ENCODE results near the gene PITX2. TPM values are rescaled to one million over a fixed set of nuclear protein-coding genes. Genes with fewer than 3 reads are reported as not detected.

Gene PITX2
- polyA plus RNA-seq, 1 donor from 2014 or later: not detected

DNA sequence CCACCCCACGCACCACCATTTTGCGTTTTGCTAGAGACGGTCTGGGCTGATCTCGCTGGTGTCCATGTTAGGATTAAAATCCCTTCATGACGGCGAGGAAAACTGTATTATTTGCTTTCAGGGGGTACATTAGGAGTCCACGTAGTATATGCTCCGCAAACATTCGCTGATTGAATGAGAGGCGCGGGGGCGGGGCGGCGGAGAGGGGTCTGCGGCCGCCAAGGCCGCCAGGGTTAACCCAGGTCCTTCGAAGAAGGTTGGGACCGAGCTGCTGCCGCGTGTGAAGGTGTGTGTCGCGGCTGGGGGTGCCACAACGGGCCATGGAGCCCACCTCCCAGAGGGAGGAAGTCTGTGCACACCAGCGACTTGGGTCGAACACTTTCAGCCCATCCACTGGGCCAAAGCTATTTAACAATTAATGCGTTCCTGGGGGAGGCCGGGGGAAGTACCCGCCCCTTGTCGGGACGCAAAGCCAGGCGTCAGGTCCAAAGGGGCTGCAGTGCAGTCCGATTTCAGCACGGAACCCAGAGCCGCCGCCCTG is 6.4 kb upstream of the PITX2 start:
- no peaks in the 10 kb centered on the region for H3K79me2 ChIP-seq (replicated peaks; ENCODE audit: insufficient read depth, low read length)
- no peaks in the 10 kb centered on the region for H3K9me3 ChIP-seq (ENCODE audit: low read length)
- no peak overlapping the region for H3K4me3 ChIP-seq (ENCODE audit: low read length)
- no peak overlapping the region for H3K9ac ChIP-seq (ENCODE audit: low read length)
- H3K27me3 ChIP-seq (ENCODE audit: insufficient read depth, low read depth, low read length): peaks cover 100% of the 10 kb centered on the region
- H3K9me2 ChIP-seq (ENCODE audit: insufficient read depth, low read length): no peaks in the 10 kb centered on the region
- TF ChIP-seq TAF1 (IDR thresholded peaks at IDR 0.05; ENCODE audit: low read depth) (no peak), SMC3 (conservative IDR thresholded peaks at IDR 0.05; ENCODE audit: poor library complexity) (no peak), EZH2 (IDR thresholded peaks at IDR 0.05; ENCODE audit: borderline replicate concordance, insufficient read depth, low read length, poor library complexity, severe bottlenecking) (peak; percentile 86), MXI1 (conservative IDR thresholded peaks at IDR 0.05; ENCODE audit: poor library complexity, severe bottlenecking) (no peak), RAD21 (conservative IDR thresholded peaks at IDR 0.05) (no peak), POLR2AphosphoS5 (IDR thresholded peaks at IDR 0.05) (peak; percentile 55)
- TF ChIP-seq, protein P1, sequence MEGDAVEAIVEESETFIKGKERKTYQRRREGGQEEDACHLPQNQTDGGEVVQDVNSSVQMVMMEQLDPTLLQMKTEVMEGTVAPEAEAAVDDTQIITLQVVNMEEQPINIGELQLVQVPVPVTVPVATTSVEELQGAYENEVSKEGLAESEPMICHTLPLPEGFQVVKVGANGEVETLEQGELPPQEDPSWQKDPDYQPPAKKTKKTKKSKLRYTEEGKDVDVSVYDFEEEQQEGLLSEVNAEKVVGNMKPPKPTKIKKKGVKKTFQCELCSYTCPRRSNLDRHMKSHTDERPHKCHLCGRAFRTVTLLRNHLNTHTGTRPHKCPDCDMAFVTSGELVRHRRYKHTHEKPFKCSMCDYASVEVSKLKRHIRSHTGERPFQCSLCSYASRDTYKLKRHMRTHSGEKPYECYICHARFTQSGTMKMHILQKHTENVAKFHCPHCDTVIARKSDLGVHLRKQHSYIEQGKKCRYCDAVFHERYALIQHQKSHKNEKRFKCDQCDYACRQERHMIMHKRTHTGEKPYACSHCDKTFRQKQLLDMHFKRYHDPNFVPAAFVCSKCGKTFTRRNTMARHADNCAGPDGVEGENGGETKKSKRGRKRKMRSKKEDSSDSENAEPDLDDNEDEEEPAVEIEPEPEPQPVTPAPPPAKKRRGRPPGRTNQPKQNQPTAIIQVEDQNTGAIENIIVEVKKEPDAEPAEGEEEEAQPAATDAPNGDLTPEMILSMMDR (IDR thresholded peaks at IDR 0.05; ENCODE audit: poor library complexity, severe bottlenecking): no peak
- H3K36me3 ChIP-seq (ENCODE audit: insufficient read depth, low read length): no peaks in the 10 kb centered on the region
- no peaks in the 10 kb centered on the region for H3F3A ChIP-seq (ENCODE audit: insufficient read depth, low read length, poor library complexity, severe bottlenecking)
- H4K20me1 ChIP-seq (ENCODE audit: insufficient read depth): no peaks in the 10 kb centered on the region
- no peak overlapping the region for H3K27ac ChIP-seq (ENCODE audit: low read length)
- H3K4me2 ChIP-seq (ENCODE audit: low read length): no peak overlapping the region
- no peak overlapping the region for H2AFZ ChIP-seq (ENCODE audit: low read depth, low read length)

DNA sequence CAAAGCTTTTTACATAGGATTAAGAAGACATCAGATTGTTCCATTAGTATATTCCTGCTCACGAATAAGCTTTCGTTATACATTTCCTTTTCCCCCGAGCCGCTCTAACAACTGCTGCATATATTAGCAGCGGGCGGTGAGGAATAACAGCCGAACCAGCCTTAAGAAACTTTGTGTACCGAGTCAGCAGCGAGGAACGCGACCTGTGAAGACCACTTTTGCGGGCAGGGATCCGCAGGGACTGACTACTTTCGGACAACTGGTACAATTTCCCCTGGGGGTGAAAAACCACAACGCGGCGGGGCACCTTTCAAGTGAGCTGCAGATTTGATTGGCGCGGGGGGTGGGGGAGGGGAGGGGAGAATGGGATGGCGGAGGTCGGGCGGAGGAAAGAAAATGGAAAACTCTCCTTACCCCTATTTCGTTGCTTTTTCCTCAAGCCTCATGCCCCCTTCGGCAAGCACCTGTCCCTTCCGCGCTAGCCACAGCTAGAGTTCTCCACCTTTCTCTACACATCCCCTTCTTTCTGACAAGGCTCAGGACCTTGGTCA is 5.9 kb upstream of the PITX2 start:
- Histone ChIP-seq H3K27ac (ENCODE audit: low read length) (no peak overlapping the region), H3K9me2 (ENCODE audit: insufficient read depth, low read length) (no peaks in the 10 kb centered on the region), H3K36me3 (ENCODE audit: insufficient read depth, low read length) (no peaks in the 10 kb centered on the region), H4K20me1 (ENCODE audit: insufficient read depth) (no peaks in the 10 kb centered on the region), H3F3A (ENCODE audit: insufficient read depth, low read length, poor library complexity, severe bottlenecking) (no peaks in the 10 kb centered on the region), H3K9ac (ENCODE audit: low read length) (no peak overlapping the region), H2AFZ (ENCODE audit: low read depth, low read length) (no peak overlapping the region), H3K27me3 (ENCODE audit: insufficient read depth, low read depth, low read length) (peaks cover 100% of the 10 kb centered on the region), H3K4me2 (ENCODE audit: low read length) (no peak overlapping the region), H3K79me2 (replicated peaks; ENCODE audit: insufficient read depth, low read length) (no peaks in the 10 kb centered on the region), H3K4me3 (ENCODE audit: low read length) (no peak overlapping the region), H3K9me3 (ENCODE audit: low read length) (no peaks in the 10 kb centered on the region)
- TF ChIP-seq, protein P2, sequence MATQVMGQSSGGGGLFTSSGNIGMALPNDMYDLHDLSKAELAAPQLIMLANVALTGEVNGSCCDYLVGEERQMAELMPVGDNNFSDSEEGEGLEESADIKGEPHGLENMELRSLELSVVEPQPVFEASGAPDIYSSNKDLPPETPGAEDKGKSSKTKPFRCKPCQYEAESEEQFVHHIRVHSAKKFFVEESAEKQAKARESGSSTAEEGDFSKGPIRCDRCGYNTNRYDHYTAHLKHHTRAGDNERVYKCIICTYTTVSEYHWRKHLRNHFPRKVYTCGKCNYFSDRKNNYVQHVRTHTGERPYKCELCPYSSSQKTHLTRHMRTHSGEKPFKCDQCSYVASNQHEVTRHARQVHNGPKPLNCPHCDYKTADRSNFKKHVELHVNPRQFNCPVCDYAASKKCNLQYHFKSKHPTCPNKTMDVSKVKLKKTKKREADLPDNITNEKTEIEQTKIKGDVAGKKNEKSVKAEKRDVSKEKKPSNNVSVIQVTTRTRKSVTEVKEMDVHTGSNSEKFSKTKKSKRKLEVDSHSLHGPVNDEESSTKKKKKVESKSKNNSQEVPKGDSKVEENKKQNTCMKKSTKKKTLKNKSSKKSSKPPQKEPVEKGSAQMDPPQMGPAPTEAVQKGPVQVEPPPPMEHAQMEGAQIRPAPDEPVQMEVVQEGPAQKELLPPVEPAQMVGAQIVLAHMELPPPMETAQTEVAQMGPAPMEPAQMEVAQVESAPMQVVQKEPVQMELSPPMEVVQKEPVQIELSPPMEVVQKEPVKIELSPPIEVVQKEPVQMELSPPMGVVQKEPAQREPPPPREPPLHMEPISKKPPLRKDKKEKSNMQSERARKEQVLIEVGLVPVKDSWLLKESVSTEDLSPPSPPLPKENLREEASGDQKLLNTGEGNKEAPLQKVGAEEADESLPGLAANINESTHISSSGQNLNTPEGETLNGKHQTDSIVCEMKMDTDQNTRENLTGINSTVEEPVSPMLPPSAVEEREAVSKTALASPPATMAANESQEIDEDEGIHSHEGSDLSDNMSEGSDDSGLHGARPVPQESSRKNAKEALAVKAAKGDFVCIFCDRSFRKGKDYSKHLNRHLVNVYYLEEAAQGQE (IDR thresholded peaks at IDR 0.05; ENCODE audit: borderline replicate concordance): no peak
- TF ChIP-seq RAD21 (conservative IDR thresholded peaks at IDR 0.05): no peak
- TF ChIP-seq, protein P1 (IDR thresholded peaks at IDR 0.05; ENCODE audit: poor library complexity, severe bottlenecking): no peak
- TF ChIP-seq EP300 (conservative IDR thresholded peaks at IDR 0.05; ENCODE audit: poor library complexity, severe bottlenecking): no peak
- TF ChIP-seq EZH2 (IDR thresholded peaks at IDR 0.05; ENCODE audit: borderline replicate concordance, insufficient read depth, low read length, poor library complexity, severe bottlenecking): no peak
- TF ChIP-seq TAF1 (IDR thresholded peaks at IDR 0.05; ENCODE audit: low read depth): no peak
- no peak for TF ChIP-seq MXI1 (conservative IDR thresholded peaks at IDR 0.05; ENCODE audit: poor library complexity, severe bottlenecking)
- no peak for TF ChIP-seq SMC3 (conservative IDR thresholded peaks at IDR 0.05; ENCODE audit: poor library complexity)
- no peak for TF ChIP-seq POLR2AphosphoS5 (IDR thresholded peaks at IDR 0.05)
